Activated CD4-positive, alpha-beta T cell treated with anti-CD3 and anti-CD28 coated beads for 48 hours (primary cell): ENCODE data around the gene RNF168.
"Not testable (repeated sequence)": the region's sequence is repeated elsewhere in the genome, so short reads cannot be mapped to it uniquely, and the experiment has no call there.

Experiments used
- DNase-seq: peaks from one replicate; pipeline ENCODE4 v3.0.0-alpha.2; 2020

Gene RNF168

GRCh38 chr3:196462680-196463477 is 40.7 kb downstream of the RNF168 start:
- not testable (repeated sequence) for DNase-seq

GRCh38 chr3:196458063-196458462 is 45.5 kb downstream of the RNF168 start:
- DNase-seq, result no peak

GRCh38 chr3:196457470-196457869 is 46.1 kb downstream of the RNF168 start:
- peak; percentile 21 for DNase-seq

GRCh38 chr3:196454935-196455334 is 48.6 kb downstream of the RNF168 start:
- no peak for DNase-seq

GRCh38 chr3:196445391-196445790 is 58.2 kb downstream of the RNF168 start:
- DNase-seq, result not testable (repeated sequence)

GRCh38 chr3:196444500-196444894 is 59.1 kb downstream of the RNF168 start:
- DNase-seq, result no peak

GRCh38 chr3:196440696-196441095 is 62.9 kb downstream of the RNF168 start:
- no peak for DNase-seq

GRCh38 chr3:196440041-196440537 is 63.5 kb downstream of the RNF168 start:
- DNase-seq, result no peak

GRCh38 chr3:196432137-196432879 is 71.3 kb downstream of the RNF168 start, which contains the start of gene UBXN7:
TSS of gene UBXN7 (minus strand) at chr3:196432427. CDS start at chr3:196432399, 28 bp downstream.
- peak; percentile 97 for DNase-seq

- peak; percentile 17 for DNase-seq
Measured at GRCh38 chr3:196431181-196432136, 72.1 kb downstream of the RNF168 start.

GRCh38 chr3:196428041-196428440 is 75.5 kb downstream of the RNF168 start:
- no peak for DNase-seq

GRCh38 chr3:196424421-196424820 is 79.1 kb downstream of the RNF168 start:
- DNase-seq, result not testable (repeated sequence)

GRCh38 chr3:196423044-196423781 is 80.4 kb downstream of the RNF168 start:
- no peak for DNase-seq

- DNase-seq, result not testable (repeated sequence)
Measured at GRCh38 chr3:196421668-196422067, 81.9 kb downstream of the RNF168 start.

- DNase-seq, result no peak
Measured at GRCh38 chr3:196419386-196419785, 84.2 kb downstream of the RNF168 start.
